Thoracic aorta (tissue), 2 donors: ENCODE measurements around the gene AOC2. TPM values are rescaled to one million over a fixed set of nuclear protein-coding genes. Genes with fewer than 3 reads are reported as not detected.
"Not testable (repeated sequence)": the region's sequence is repeated elsewhere in the genome, so short reads cannot be mapped to it uniquely, and the experiment has no call there.

Experiments used
- ATAC-seq: fragments of 150-250 bp; one replicate; pipeline ENCODE4 v1.8.0; 2017; ENCODE audit warnings: low read depth; ENCODE audit not compliant: insufficient number of reproducible peaks, low FRiP score
- DNase-seq: peaks from one replicate; pipeline ENCODE4 v3.0.0-alpha.2; 2020; ENCODE audit warnings: low spot score
- H3K27ac ChIP-seq, 2 donors: fragments of 200-600 bp; sonication (generic); 1 replicate in 1 of 2; 2 replicates in 1 of 2; pipeline ENCODE4 v1.5.1; 2016; ENCODE audit warnings: mild to moderate bottlenecking in 2 of 2, moderate library complexity in 2 of 2
- H3K27me3 ChIP-seq: fragments of 200-600 bp; sonication (generic); replicated peaks from 2 replicates; pipeline ENCODE4 v1.6.0; 2016; ENCODE audit warnings: mild to moderate bottlenecking; ENCODE audit not compliant: insufficient read depth
- H3K36me3 ChIP-seq: fragments of 200-600 bp; sonication (generic); one replicate; pipeline ENCODE4 v1.5.1; 2016
- H3K4me1 ChIP-seq, 2 donors: fragments of 200-600 bp; sonication (generic); 1 replicate in 1 of 2; 2 replicates in 1 of 2; pipeline versions ENCODE4 v1.5.1 to v1.6.0; 2016; ENCODE audit warnings: low read depth in 2 of 2, mild to moderate bottlenecking in 1 of 2; ENCODE audit not compliant: control insufficient read depth in 1 of 2
- H3K4me3 ChIP-seq: fragments of 200-600 bp; sonication (generic); 2 replicates; pipeline ENCODE4 v1.5.1; 2016; ENCODE audit warnings: mild to moderate bottlenecking
- H3K9me3 ChIP-seq: fragments of 200-600 bp; sonication (generic); 2 replicates; pipeline ENCODE4 v1.5.1; 2016
- total RNA-seq, 2 donors: library from RNA; depleted of rRNA; stranded (reverse); fragments of >200 nt; gene quantifications; one replicate each; pipeline versions ENCODE4 v1.1.0 to v1.2.3, GENCODE V29; 2016
- TF ChIP-seq, protein P1 (sequence below): fragments of 200-600 bp; sonication (generic); IDR thresholded peaks from one replicate; pipeline ENCODE4 v1.5.1; 2019; ENCODE audit warnings: antibody characterized with exemption

Gene AOC2
- total RNA-seq, 2 donors from 2014 or later = 0.68 to 2.8 TPM

DNA sequence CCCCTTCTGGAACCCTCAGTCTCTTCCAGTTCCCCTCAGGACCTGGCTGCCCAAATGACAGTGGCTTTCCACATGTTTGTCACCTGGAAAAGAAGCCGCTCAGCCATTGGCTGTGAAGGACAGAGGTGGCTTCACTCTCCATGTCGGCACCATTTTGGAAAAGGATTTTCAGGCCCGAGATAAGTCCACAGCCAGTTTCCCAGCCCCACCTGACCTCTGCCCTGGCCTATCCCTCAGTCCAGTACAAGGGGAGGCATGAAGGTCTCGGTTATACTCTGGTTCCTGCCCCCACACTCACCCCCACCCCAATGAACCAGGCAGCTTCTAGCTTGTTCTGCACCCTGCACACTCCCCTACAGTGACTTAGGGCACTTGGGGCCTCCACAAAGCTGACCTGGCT, 21.8 kb downstream of the AOC2 start:
- peaks cover 23% of the 10 kb centered on the region for H3K36me3 ChIP-seq
- ATAC-seq (no peak), DNase-seq (no peak)
- H3K27ac ChIP-seq = no peak overlapping the region
- no peak overlapping the region for H3K4me3 ChIP-seq
- no peaks in the 10 kb centered on the region for H3K4me1 ChIP-seq
- H3K9me3 ChIP-seq = no peaks in the 10 kb centered on the region
- no peaks in the 10 kb centered on the region for H3K27me3 ChIP-seq
- TF ChIP-seq, protein P1, sequence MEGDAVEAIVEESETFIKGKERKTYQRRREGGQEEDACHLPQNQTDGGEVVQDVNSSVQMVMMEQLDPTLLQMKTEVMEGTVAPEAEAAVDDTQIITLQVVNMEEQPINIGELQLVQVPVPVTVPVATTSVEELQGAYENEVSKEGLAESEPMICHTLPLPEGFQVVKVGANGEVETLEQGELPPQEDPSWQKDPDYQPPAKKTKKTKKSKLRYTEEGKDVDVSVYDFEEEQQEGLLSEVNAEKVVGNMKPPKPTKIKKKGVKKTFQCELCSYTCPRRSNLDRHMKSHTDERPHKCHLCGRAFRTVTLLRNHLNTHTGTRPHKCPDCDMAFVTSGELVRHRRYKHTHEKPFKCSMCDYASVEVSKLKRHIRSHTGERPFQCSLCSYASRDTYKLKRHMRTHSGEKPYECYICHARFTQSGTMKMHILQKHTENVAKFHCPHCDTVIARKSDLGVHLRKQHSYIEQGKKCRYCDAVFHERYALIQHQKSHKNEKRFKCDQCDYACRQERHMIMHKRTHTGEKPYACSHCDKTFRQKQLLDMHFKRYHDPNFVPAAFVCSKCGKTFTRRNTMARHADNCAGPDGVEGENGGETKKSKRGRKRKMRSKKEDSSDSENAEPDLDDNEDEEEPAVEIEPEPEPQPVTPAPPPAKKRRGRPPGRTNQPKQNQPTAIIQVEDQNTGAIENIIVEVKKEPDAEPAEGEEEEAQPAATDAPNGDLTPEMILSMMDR = no peak

DNA sequence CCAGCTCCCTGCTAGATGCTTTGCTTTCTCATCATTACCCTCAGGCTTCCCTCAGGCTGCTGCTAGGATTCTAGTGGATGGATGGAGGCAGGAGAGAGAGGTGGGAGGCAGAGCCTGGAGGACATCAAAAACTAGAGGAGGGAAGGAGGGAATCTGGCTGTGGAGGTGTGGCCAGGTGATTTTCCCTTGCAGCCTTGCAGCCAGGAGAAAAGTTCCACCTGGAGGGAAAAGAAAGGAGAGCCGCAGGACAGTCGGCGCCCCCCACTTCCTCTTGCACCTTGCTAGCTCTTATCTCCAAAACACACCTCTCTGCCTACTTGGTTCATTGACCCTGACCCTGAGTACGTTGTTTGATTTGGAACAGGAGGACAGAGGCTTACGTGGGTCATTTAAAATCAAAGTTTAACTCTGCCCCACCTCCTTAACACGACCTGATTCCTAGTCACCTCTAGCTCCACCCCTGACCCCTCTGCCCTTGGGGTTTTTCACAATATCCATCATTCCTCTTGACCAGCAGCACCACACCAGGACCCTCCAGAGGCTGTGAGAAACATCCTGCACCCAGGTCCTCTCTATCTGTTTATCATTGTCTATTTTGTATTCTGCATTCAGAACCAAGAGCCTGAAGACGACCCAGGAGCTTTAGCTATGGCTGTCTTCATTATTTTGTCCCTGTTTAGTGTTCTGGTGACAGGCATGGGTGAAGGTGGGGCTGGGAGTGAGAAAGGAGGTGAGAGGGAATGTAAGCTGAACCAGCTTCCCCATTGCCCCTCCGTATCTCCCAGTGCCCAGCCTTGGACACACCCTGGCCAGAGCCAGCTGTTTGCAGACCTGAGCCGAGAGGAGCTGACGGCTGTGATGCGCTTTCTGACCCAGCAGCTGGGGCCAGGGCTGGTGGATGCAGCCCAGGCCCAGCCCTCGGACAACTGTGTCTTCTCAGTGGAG, 22.5 kb downstream of the AOC2 start:
- TF ChIP-seq, protein P1 = no peak
- ATAC-seq (no peak), DNase-seq (no peak)
- no peak overlapping the region for H3K27ac ChIP-seq
- peaks cover 30% of the 10 kb centered on the region for H3K36me3 ChIP-seq
- no peak overlapping the region for H3K4me3 ChIP-seq
- no peaks in the 10 kb centered on the region for H3K27me3 ChIP-seq
- no peaks in the 10 kb centered on the region for H3K4me1 ChIP-seq
- no peaks in the 10 kb centered on the region for H3K9me3 ChIP-seq

DNA sequence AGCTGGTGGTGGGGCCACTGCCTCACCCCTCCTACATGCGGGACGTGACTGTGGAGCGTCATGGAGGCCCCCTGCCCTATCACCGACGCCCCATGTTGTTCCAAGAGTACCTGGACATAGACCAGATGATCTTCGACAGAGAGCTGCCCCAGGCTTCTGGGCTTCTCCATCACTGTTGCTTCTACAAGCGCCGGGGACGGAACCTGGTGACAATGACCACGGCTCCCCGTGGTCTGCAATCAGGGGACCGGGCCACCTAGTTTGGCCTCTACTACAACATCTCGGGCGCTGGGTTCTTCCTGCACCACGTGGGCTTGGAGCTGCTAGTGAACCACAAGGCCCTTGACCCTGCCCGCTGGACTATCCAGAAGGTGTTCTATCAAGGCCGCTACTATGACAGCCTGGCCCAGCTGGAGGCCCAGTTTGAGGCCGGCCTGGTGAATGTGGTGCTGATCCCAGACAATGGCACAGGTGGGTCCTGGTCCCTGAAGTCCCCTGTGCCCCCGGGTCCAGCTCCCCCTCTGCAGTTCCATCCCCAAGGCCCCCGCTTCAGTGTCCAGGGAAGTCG, 23.4 kb downstream of the AOC2 start:
- not testable (repeated sequence) for DNase-seq, ATAC-seq

DNA sequence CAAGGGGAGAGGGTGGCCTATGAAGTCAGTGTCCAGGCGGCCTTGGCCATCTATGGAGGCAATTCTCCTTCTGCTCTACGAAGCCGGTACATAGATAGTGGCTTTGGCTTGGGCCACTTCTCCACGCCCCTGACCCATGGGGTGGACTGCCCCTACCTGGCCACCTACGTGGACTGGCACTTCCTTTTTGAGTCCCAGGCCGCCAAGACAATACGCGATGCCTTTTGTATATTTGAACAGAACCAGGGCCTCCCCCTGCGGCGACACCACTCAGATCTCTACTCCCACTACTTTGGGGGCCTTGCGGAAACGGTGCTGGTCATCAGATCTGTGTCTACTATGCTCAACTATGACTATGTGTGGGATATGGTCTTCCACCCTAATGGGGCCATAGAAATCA, 24.0 kb downstream of the AOC2 start:
- TF ChIP-seq, protein P1 = no peak
- DNase-seq (no peak), ATAC-seq (no peak)
- Histone ChIP-seq H3K27ac (no peak overlapping the region), H3K4me1 (no peaks in the 10 kb centered on the region), H3K9me3 (no peaks in the 10 kb centered on the region), H3K27me3 (no peaks in the 10 kb centered on the region), H3K4me3 (no peak overlapping the region), H3K36me3 (peaks cover 31% of the 10 kb centered on the region)

More for the DNA sequence above, 23.4 kb downstream of the AOC2 start:
- H3K27ac ChIP-seq, H3K4me1 ChIP-seq, H3K9me3 ChIP-seq, H3K27me3 ChIP-seq, H3K4me3 ChIP-seq: not testable (repeated sequence)
- peaks cover 30% of the 10 kb centered on the region for H3K36me3 ChIP-seq

DNA sequence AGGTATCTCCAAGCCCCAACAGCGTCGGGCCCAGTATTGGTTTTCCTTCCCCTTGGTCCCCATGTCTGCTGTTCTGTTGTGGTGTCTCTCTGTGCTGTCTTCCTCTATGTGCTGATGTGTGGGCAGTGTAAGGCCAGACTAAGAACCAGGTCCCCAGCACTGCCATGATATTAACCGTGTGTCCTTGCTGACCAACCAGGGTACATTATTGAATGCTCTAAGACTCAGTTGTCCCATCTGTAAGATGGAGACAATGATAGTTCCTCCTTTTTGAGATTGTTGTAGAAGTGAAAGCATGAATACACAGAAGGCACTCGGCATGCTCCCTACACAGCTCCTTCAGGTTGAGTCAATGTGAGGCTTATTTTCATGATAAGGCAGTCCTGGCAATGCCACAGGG, 27.3 kb downstream of the AOC2 start:
- DNase-seq = no peak

More for the DNA sequence above, 27.3 kb downstream of the AOC2 start:
- TF ChIP-seq, protein P1 = no peak
- no peak for ATAC-seq
- no peaks in the 10 kb centered on the region for H3K4me1 ChIP-seq
- H3K27me3 ChIP-seq = no peaks in the 10 kb centered on the region
- no peak overlapping the region for H3K4me3 ChIP-seq
- no peak overlapping the region for H3K27ac ChIP-seq
- no peaks in the 10 kb centered on the region for H3K9me3 ChIP-seq
- peaks cover 31% of the 10 kb centered on the region for H3K36me3 ChIP-seq
